Amniotic stem cell (primary cell): ENCODE measurements around the gene MAP1LC3C.

Experiments
- DNase-seq: peaks from one replicate; lab custom pipeline; 2025; lab: John Stamatoyannopoulos, UW

Gene MAP1LC3C

DNA sequence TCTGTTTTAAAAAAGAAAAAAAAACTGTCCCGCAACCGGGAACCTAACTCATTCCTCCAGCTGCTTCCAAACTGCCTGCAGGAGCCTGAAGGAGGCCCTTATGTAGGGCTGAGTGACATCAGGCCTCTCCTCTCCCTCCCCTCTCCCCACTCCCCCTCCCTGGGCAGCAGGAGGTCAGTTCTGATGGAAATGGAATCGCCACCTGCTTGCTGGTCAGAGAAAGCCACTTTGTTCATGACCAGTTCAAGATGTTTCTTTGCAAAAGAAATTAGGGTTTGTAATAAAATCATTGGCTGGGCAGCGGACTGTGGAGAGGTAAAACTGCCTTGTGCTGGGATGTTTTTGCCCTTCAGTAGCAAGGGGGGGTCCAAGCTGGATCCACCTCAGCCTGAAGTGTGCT is at the start of gene MAP1LC3C:
TSS of gene MAP1LC3C (minus strand) at position 73 of the 400 bp plus-strand sequence. CDS start 90 bp downstream, outside the sequence.
- no peak for DNase-seq

DNA sequence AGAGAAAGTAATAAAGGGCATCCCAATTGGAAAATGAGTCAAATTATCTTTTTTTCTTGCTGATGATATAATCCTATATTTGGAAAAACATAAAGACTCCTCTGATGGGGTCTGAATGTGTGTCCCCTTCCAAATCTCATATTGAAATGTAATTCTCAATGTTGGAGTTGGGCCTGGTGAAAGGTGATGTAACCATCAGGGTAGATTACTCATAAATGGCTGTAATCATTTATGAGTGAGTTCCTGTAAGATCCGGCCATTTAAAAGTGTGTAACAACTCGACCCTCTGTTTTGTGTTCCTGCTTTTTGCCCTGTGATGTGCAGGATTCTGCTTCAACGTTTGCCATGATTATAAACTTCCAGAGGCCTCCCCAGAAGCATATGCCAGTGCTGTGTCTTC is 44.3 kb upstream of the MAP1LC3C start:
- no peak for DNase-seq

DNA sequence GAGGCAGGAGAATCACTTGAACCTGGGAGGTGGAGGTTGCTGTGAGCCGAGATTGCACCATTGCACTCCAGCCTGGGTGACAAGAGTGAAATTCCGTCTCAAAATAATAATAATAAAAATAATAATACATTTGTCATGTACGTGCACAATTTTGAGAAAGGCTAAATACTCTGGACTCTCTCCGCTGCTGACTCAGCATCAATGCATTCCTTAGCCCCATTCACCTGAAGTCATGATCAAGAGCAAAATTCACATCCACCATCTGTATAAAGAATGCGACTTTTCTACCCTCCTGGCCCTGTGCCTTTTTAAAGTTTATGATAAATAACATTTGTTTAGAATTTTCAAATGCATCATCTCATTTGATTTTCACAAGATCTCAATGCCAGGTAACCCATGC is 35.5 kb upstream of the MAP1LC3C start:
- DNase-seq, result no peak

DNA sequence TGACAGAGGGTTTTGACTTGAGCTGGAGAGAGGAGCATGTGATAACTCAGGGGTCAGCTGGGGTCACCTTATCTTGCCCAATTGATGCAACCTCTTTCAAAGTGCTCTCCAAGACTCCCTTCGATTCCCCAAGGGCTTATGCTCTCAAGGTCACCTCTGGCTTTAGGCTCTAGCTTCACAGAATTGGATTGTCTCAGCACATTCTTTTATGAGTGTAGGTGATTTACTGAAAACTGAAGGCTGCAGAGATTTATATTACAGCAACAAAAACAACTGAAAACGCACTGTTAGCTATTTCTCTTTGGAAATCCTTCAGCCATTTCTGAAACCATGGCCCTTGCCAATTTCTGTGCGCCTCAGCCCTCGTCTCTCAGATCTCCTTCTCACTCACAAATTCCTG is 34.5 kb upstream of the MAP1LC3C start:
- DNase-seq, result no peak

DNA sequence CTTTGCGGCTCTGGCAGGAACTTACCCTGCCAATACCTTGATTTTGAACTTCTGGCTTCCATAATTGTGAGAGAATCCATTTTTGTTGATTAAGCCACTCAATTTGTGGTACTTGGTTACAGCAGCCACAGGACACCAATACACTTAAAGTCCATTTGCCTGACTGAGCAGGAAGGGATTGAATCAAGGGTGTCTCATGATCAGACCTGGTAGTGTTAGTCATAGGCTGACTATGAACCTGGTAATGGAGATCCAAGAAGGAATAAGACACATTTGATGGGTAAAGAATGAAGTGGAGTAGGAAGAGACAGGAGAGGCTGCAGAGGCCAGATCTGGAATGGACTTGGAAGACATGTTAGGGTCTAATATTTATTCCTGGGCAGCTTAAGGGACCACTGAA is 31.2 kb upstream of the MAP1LC3C start:
- no peak for DNase-seq

DNA sequence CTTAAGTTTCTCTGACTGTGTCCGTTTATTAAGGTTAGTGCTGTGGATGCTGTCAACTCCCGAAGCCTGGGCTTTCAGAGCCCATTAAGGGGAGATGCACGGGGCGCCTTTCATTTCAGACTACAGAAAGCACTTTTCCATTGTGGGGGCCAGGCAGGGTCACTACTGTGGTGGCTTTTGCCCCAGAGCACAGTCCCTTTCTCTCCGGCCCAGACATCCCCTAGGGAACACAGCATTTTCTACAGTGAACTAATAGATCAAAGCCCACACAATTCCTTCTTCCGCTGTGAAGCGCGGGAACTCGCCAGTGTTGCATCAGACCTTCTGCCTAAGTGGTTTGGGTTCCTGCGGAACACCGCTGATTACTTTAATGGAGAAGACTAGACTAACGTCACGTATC is 26.8 kb upstream of the MAP1LC3C start:
- DNase-seq, result no peak

DNA sequence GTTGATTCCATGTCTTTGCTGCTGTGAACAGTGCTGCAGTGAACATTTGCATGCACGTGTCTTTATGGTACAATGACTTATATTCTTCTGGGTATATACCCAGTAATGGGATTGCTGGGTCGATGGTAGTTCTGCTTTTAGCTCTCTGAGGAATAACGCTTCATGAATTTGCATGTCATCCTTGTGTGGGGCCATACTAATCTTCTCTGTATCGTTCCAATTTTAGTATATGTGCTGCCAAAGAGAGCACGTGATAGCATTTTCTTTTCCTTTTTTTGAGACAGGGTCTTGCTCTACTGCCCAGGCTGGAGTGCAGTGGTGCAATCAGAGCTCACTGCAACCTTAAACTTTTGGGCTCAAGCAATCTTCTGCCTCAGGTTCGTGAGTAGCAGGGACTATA is 24.9 kb upstream of the MAP1LC3C start:
- no peak for DNase-seq

DNA sequence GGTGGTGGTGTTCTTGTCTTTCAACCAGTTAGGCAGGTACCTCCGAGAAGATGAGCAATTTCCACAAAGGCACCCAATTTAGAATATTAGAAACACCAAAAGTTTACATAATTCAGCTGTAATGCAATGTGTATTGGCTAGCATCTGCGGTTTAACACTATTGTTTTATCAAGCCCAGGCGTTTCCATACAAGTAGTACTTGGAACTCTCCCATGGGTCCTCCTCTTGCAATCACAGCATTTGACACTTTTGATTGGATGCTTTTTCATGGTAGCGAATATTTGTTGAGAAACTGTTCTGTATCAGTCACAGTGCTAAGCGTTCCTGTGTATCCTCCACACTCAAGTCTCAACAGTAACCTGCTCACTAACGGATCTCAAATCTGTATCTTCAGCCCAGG is 20.1 kb upstream of the MAP1LC3C start:
- no peak for DNase-seq

DNA sequence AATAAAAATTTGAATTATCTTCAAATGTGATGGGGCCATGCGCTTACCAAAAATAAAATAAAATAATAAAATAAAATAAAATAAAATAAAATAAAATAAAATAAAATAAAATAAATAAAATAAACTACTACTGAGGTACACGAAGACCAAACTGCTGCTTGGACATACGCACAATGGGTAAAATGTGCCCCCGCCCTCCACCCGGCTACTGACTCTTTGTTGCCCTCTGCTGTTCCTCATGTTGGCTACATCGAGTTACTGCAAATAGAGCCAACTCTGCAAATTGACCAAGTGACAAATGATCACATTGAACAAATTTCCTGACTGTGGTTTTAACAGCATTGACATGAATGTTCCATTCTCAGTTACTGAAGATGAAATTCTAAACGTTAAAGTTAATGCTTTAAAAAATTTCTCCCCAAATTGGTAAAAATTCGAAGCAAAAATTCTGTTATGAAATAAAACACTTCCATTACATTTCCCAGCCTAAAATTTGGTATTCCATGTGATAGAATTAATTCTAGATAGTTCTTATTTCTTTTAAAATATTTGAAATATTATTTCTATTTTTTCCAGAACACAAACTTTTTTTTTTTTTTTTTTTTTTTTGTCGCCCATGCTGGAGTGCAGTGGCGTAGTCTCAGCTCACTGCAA is 18.8 kb upstream of the MAP1LC3C start:
- DNase-seq, result no peak

DNA sequence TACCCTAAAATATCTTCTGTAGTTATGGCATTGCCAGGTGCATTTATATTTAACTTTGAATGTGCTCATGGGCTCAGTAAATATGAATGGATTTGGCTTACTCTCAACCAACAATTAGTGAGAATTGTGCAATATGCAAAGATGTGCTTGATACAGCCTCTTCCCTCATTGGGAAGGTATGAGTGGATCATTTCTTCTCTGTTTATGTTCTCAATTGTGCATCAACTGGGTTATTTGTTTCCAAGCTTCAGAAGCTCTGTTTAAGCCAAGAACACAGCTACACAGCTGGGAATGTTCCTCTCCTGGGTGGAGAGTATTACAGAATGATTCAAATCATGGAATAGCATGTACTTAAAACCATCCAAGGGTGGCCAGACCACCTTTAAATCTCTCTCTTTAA is 17.6 kb upstream of the MAP1LC3C start:
- DNase-seq, result no peak

DNA sequence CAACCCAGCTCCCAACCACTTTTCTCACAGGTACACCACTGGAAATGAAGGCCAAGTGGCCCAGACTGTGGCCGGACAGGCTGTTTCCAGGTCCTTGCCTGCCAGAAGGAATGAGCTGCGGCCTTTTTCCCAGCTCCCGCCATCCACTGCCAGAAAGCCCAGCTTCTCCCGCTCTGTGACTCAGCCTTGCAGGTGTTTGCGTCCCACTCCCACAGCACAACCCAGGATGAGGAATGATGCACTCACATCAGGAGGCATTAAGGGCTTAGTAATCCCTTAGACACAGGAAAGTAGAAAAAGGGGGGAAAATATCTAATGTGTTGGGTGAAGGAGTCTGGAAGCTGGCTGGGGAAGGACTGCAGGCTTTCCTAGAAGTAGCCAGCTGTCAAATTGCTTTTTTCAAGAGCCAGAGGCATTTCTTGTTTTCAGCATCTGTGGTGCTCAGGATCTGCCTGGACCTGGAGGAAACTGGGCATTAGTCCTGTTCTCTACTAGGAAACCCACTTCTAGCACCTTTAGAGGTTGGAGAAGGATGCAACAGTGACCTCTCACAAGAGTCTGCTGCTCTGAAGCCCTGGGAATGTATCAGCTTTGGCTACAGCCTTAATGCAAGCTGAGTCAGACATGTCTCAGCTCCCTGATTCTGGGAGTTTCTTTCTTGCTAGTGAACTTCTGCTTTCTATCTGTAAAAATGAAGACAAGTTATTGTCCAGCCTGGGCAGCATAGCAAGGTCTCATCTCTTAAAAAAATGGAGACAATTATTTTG is 13.2 kb upstream of the MAP1LC3C start:
- no peak for DNase-seq

DNA sequence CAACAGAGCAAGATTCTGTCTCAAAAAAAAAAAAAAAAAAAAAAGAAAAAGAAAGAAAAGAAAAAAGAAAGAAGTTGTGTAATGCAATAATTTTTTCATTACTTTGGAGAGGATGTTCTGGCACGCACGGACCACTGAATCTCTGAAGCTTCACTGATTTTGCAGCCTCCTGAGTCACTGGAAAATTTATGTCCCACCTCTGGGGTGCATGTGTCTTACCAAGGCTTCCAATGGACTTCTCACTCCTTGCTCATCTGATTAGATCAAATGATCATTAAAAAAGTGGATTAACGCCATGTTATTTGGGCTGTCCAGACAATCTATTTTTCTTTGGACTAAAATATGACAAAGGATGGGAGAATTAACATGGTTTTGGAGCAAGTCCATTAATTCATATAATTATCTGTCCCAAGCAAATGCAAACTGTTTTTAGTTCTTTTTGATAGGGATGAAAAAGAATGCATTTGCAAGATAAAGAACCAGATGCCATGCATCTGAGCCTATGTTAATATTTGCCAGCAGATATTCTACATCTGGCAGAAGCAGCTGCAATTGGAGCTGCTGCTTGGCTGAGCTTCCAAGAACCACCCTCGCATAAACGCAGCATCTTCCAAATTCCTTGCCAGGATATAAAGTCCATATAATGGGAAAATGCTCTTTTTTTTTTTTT is 10.1 kb upstream of the MAP1LC3C start:
- no peak for DNase-seq

DNA sequence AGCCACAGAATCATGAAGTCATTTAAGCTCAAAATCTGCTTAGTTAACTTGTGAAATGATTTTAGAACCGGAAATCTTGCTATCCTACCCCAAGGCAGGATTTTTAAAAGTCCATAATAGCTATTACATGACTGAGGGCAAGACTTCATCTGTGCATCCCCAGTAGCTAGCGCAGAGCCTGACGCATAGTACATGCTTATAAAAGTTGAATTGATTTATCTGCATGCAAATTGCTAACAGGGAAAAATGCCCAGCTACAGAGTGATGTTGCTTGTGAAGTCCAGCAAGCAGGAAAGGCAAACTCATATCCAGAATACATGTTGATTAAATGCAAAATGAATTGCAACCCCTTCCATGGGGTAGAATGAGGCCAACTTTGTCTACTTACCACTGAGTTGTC is 8.1 kb upstream of the MAP1LC3C start:
- no peak for DNase-seq

DNA sequence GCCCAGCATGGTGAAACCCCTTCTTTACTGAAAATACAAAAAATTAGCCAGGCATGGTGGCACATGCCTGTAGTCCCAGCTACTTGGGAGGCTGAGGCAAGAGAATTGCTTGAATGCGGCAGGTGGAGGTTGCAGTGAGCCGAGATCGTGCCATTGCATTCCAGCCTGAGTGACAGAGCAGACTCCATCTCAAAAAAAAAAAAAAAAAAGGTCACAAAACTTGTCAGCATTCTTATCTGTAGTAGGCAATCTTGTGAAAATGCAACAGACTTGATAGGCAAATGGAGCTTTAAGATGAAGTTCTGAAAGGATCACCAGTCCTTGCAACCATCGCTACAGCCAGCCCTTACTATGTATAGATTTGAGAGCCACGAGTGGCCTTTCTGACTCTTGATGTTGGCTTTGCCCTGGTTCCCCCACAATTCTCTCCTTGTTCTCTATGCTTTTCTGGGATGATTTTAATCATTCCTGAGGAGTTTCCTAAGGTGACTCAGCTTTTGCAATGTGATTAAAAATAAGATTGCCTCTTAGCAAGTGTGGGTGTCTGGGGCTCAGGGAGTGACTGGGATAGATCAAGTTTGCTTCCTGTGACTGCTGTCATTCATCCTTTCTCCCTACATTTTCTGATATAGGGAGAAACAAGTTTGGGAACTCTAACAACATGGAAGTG is 7.1 kb upstream of the MAP1LC3C start:
- no peak for DNase-seq

DNA sequence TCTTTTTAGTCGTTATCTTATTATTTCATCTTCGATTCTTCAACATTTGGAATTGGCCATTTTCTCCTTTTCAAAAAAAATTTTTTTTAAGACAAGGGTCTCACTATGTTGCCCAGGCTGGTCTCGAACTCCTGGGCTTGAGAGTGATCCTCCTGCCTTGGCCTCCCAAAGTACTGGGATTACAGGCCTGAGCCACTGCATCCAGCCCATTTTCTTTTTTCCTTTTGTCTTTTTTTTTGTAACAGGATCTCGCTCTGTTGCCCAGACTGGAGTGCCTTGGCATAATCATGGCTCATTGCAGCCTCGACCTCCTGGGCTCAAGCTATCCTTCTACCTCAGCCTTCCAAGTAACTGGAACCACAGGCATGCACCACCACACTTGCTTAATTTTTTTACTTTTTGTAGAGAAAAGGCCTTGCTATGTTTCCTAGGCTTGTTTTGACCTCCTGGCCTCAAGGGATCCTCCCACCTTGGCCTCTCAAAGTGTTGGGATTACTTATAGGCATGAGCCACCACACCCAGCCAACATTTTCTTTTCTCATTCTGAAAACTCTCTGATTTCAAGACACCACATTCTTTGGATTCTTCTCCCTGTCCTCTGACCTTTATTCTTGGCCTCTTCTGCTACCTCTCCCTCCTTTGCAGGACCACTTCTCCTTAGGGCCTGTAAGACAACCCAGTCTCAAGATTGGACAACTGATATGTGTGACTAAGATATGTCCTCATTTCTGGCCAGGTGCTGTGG is 6.0 kb upstream of the MAP1LC3C start:
- DNase-seq, result no peak

DNA sequence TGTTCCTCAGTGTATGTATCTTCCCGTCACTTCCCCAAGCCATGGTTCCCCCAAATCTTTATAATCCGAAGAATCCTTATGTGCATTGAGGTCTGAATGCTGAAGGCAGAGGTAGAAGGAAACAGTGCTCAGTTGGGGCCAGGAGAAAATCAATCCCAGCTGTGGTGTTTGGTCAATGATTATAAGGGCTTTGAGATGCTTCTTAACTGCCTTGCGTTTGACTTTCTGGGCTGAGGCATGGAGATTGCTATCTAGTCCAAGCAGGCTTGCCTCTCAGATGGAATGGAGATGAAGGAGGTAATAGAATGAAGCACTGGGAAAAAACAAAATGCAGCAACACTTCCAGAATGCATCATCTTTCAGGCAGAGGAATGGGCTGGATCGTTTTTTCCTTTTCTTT is 3.6 kb upstream of the MAP1LC3C start:
- no peak for DNase-seq

DNA sequence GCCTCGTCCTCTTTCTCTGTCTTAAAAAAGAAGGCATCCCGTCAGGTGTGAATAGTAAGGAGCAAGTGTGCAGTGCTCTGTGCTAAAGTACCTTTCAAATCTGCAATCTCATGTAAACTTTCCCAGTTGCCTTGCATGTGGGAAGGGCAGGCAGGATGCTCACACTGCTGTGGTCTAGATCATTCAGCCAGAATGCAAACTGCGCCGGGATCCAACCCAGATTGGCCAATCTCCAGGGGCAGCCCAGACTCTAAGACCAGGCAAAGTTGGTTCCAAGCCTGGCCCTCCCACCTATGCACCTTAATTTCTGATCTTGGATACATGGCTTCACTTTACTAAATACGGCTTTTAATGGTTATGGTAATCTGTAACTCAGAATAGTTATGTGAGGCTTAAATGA is 3.2 kb upstream of the MAP1LC3C start:
- DNase-seq, result no peak

DNA sequence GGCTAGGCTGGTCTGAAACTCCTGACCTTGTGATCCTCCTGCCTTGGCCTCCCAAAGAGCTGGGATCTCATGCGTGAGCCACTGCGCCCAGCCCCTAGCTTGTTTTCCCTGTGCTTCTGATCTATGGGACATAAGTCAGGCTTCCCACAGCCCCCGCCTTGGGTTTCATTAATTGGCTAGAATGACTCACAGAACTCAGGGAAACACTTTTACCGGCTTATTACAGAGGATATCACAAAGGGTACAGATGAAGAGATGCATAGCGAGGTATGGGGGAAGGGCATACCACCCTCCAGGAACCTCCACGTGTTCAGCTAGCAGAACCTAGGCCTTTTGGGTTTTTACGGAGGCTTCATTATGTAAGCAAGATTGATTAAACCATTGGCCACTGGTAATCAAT is 1.5 kb upstream of the MAP1LC3C start:
- no peak for DNase-seq

DNA sequence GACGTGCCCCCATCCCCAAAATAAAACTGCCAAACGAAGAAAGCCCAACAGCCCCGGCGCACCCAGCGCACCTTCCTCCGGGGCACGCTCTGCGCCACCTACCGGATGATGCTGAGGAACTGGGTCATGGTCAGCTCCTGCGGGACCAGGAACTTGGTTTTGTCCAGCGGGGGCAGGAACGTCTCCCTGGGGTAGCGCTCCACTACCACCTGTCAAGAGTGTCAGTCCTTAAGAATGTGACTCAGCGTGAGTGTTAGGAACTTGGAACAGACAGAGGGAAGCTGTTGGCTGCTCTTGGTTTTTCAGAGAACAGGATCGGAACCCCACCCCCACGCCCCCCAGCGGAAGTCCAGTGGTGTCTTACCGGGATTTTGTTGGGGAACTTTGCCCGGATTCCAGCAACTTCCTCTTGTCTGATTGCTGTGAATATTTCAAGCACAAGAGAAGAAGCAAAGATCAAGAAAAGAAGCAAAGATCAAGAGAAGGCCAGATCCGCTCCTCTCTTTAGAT is 431 bp downstream of the MAP1LC3C start:
- DNase-seq, result peak; percentile 34

DNA sequence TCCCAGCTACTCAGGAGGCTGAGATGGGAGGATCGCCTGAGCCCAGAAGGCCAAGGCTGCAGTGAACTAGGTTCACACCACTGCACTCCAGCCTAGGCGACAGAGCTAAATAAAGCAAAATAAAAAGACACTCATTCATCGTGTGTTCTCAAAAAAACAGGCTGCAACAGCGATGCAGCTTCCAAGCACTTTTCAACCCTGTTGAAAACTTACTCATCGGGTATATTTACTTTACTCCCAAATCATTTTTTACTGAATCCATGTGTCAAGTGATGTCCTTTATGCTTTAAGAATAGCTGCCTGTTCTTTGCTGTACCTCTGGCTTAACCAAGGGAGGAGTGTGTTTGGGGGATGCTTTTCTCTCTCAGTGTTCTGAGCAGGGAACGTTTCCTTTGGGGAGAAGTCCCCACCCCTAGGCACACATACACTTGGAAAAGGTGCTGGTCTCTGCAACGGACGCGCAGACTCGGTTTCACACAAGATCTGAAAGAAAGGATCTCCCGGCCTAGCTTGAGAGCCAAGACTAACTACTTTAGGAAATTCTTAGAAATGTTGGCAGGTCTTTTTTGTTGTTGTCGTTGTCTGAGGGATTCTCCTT is 1.4 kb downstream of the MAP1LC3C start:
- no peak for DNase-seq

DNA sequence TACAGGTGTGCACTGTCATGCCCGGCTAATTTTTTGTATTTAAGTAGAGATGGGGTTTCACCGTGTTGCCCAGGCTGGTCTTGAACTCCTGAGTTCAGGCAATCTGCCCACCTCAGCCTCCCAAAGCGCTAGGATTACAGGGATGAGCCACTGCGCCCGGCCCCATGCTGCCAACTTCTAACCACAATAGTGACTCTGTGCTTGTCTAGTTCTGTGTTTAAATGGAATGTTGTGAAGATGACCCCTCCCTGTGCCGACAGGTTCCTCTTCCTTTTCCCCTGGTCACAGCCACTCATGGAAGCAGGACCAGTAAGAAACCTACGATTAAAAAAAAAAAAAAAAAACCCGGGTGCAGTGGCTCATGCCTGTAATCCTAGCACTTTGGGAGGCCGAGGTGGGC is 4.7 kb downstream of the MAP1LC3C start:
- no peak for DNase-seq
